ENCODE results near the gene PHYKPL.
A peak's percentile ranks its signal among the peaks of the same experiment; 100 is the strongest.

Gene PHYKPL

GRCh38 chr5:178191661-178192060 lies 40.9 kb downstream of the PHYKPL start:
- DNase-seq (ENCODE audit: low read depth in 3 of 3), result no peak

GRCh38 chr5:178189433-178189832 lies 43.2 kb downstream of the PHYKPL start:
- no peak for DNase-seq (ENCODE audit: low read depth in 3 of 3)

- DNase-seq (ENCODE audit: low read depth in 3 of 3), result no peak
These were observed 45.6 kb downstream of the PHYKPL start, which contains the start of gene GMCL2 for GRCh38 chr5:178187014-178187413. TSS of gene GMCL2 (minus strand) at chr5:178187371. CDS start at chr5:178187299, 72 bp downstream.

GRCh38 chr5:178186427-178186826 lies 46.2 kb downstream of the PHYKPL start:
- DNase-seq (ENCODE audit: low read depth in 3 of 3), result no peak

- DNase-seq (ENCODE audit: low read depth in 3 of 3), result no peak
These were observed 50.3 kb downstream of the PHYKPL start for GRCh38 chr5:178182158-178182876.

- no peak for DNase-seq (ENCODE audit: low read depth in 3 of 3)
These were observed 52.3 kb downstream of the PHYKPL start for GRCh38 chr5:178180141-178180863.

GRCh38 chr5:178177569-178177968 lies 55.0 kb downstream of the PHYKPL start:
- DNase-seq (ENCODE audit: low read depth in 3 of 3), result no peak

- DNase-seq (ENCODE audit: low read depth in 3 of 3), result no peak
These were observed 55.8 kb downstream of the PHYKPL start for GRCh38 chr5:178176791-178177190.

- no peak for DNase-seq (ENCODE audit: low read depth in 3 of 3)
These were observed 58.1 kb downstream of the PHYKPL start for GRCh38 chr5:178174456-178174855.

GRCh38 chr5:178170455-178170854 lies 62.1 kb downstream of the PHYKPL start:
- no peak for DNase-seq (ENCODE audit: low read depth in 3 of 3)

- DNase-seq (ENCODE audit: low read depth in 3 of 3), result no peak
These were observed 67.0 kb downstream of the PHYKPL start for GRCh38 chr5:178165581-178165980.

GRCh38 chr5:178163772-178164735 lies 68.5 kb downstream of the PHYKPL start:
- peak; percentile 89 to 91 (median 90) for DNase-seq (ENCODE audit: low read depth in 3 of 3)

- DNase-seq (ENCODE audit: low read depth in 3 of 3), result no peak
These were observed 70.1 kb downstream of the PHYKPL start for GRCh38 chr5:178162481-178162880.

- DNase-seq (ENCODE audit: low read depth in 3 of 3), result no peak
These were observed 72.4 kb downstream of the PHYKPL start for GRCh38 chr5:178160176-178160575.

All from stimulated activated CD4-positive, alpha-beta T cell treated with anti-CD3 and anti-CD28 coated beads, TNF-alpha, amount 100 ng/mL, for 24 hours (primary cell).